A549 (cell line): ENCODE measurements around the gene SPANXN4. TPM values are rescaled to one million over a fixed set of nuclear protein-coding genes. Genes with fewer than 3 reads are reported as not detected.

Experiments used
- ATAC-seq, 2 experiments: fragments of 200-7000 bp in 1 of 2; fragments of >200 bp in 1 of 2; cut with Nextera tagmentation in 1 of 2; cut with Tn5 transposase in 1 of 2; 3 replicates each; pipeline versions ENCODE4 v1.8.0 to v1.9.1; 2018 to 2020; ENCODE audit warnings: mild to moderate bottlenecking in 1 of 2, moderate library complexity in 1 of 2
- CTCF ChIA-PET: fragments of 300-600 bp; sonication (Branson Sonifier 250); formaldehyde crosslinking; extraction: SDS; loops from one replicate; lab custom pipeline; 2021; ENCODE audit warnings: antibody characterized with exemption, inconsistent platforms; lab: Yijun Ruan, JAX
- POLR2A ChIA-PET: fragments of 350-600 bp; formaldehyde crosslinking; extraction: SDS; loops from one replicate; lab custom pipeline; 2021; ENCODE audit warnings: antibody characterized with exemption, inconsistent platforms; lab: Yijun Ruan, JAX
- DNase-seq, 2 experiments: peaks; one replicate each; pipeline versions ENCODE4 v3.0.0 to v3.0.0-alpha.2; 2011 to 2016; ENCODE audit warnings: low read depth in 1 of 2, low spot score in 1 of 2
- FAIRE-seq: peaks from 2 replicates; lab custom pipeline; 2011; peaks lifted over from hg19 to GRCh38; lab: Jason Lieb, UNC
- H3K27ac ChIP-seq, 2 experiments: fragments of >200 bp; sonication (Bioruptor Twin); formaldehyde crosslinking; 3 replicates each; pipeline ENCODE4 v1.5.1; 2016 to 2017
- H3K4me1 ChIP-seq: fragments of >200 bp; sonication (Bioruptor Twin); formaldehyde crosslinking; 3 replicates; pipeline ENCODE4 v1.6.1; 2016
- H3K4me2 ChIP-seq: fragments of >200 bp; sonication (Bioruptor Twin); formaldehyde crosslinking; 3 replicates; pipeline ENCODE4 v1.6.1; 2016
- H3K4me3 ChIP-seq: fragments of >200 bp; sonication (Bioruptor Twin); formaldehyde crosslinking; 3 replicates; pipeline ENCODE4 v1.5.1; 2016
- H3K9me3 ChIP-seq: fragments of >200 bp; sonication (Bioruptor Twin); formaldehyde crosslinking; 3 replicates; pipeline ENCODE4 v1.6.1; 2016
- ATOH8 ChIP-seq: fragments of 250-450 bp; sonication (Bioruptor Pico); IDR thresholded peaks from 2 replicates; pipeline ENCODE4 v1.5.0; 2020; ENCODE audit warnings: low read depth, mild to moderate bottlenecking, moderate library complexity
- BCL3 ChIP-seq: fragments of >200 bp; sonication (Bioruptor Twin); formaldehyde crosslinking; IDR thresholded peaks from 3 replicates; pipeline ENCODE4 v1.6.1; 2016
- CBX8 ChIP-seq: fragments of 200-600 bp; sonication (generic); IDR thresholded peaks from 2 replicates; pipeline ENCODE4 v1.6.1; 2016
- CEBPB ChIP-seq, 2 experiments: fragments of >200 bp in 1 of 2; sonication (Bioruptor Twin) in 1 of 2; formaldehyde crosslinking in 1 of 2; IDR thresholded peaks; 2 replicates each; pipeline ENCODE4 v1.6.1; 2012 to 2016
- CHD2 ChIP-seq: fragments of 150-350 bp; IDR thresholded peaks from 2 replicates; pipeline ENCODE4 v1.6.1; 2014; ENCODE audit warnings: low read length; ENCODE audit not compliant: partially characterized antibody
- EHF ChIP-seq: fragments of 250-450 bp; sonication (Bioruptor Pico); IDR thresholded peaks from 2 replicates; pipeline ENCODE4 v1.5.0; 2020; ENCODE audit warnings: mild to moderate bottlenecking
- ELK1 ChIP-seq: fragments of 150-350 bp; IDR thresholded peaks from 2 replicates; pipeline ENCODE4 v1.6.1; 2014; ENCODE audit warnings: low read depth, mild to moderate bottlenecking, low read length
- FOSL2 ChIP-seq, 2 experiments: fragments of 450-650 bp in 1 of 2; fragments of >200 bp in 1 of 2; sonication (Bioruptor Twin) in 1 of 2; formaldehyde crosslinking; IDR thresholded peaks; 2 replicates each; pipeline versions ENCODE4 v1.5.0 to v1.6.1; 2016 to 2020; ENCODE audit warnings: mild to moderate bottlenecking in 1 of 2, moderate library complexity in 1 of 2
- HMGXB4 ChIP-seq: fragments of 250-450 bp; sonication (Bioruptor Pico); IDR thresholded peaks from 2 replicates; pipeline ENCODE4 v1.5.0; 2021; ENCODE audit warnings: mild to moderate bottlenecking, moderate library complexity, borderline replicate concordance
- MAFK ChIP-seq: fragments of 450-650 bp; IDR thresholded peaks from 2 replicates; pipeline ENCODE4 v1.6.1; 2014; ENCODE audit not compliant: partially characterized antibody
- NFE2L2 ChIP-seq: fragments of 150-350 bp; conservative IDR thresholded peaks from 2 replicates; pipeline ENCODE4 v1.6.1; 2014; ENCODE audit warnings: low read length
- NR3C1 ChIP-seq: fragments of >200 bp; sonication (Bioruptor Twin); formaldehyde crosslinking; IDR thresholded peaks from 3 replicates; pipeline ENCODE4 v1.6.1; 2017
- PBX3 ChIP-seq: IDR thresholded peaks from 2 replicates; pipeline ENCODE4 v1.6.1; 2012
- PHF8 ChIP-seq: fragments of 200-600 bp; sonication (generic); IDR thresholded peaks from 2 replicates; pipeline ENCODE4 v1.6.1; 2016; ENCODE audit warnings: low read depth, mild to moderate bottlenecking, antibody characterized with exemption, moderate library complexity, borderline replicate concordance
- POLR2A ChIP-seq: IDR thresholded peaks from 2 replicates; pipeline ENCODE4 v1.6.1; 2012; ENCODE audit warnings: mild to moderate bottlenecking, low read length
- RAD21 ChIP-seq, 2 experiments: fragments of >200 bp in 1 of 2; sonication (Bioruptor Twin) in 1 of 2; formaldehyde crosslinking in 1 of 2; IDR thresholded peaks in 1 of 2; conservative IDR thresholded peaks in 1 of 2; 2 replicates in 1 of 2; 3 replicates in 1 of 2; pipeline ENCODE4 v1.6.1; 2012 to 2018; ENCODE audit warnings: inconsistent platforms in 1 of 2
- RFX5 ChIP-seq: fragments of 450-650 bp; IDR thresholded peaks from 2 replicates; pipeline ENCODE4 v1.7.1; 2014; ENCODE audit warnings: antibody characterized with exemption, mild to moderate bottlenecking, moderate library complexity
- SMC3 ChIP-seq: fragments of >200 bp; sonication (Bioruptor Twin); formaldehyde crosslinking; IDR thresholded peaks from 3 replicates; pipeline ENCODE4 v1.6.1; 2018; ENCODE audit warnings: inconsistent platforms
- SREBF2 ChIP-seq: fragments of 450-650 bp; IDR thresholded peaks from 2 replicates; pipeline ENCODE4 v1.6.1; 2014; ENCODE audit warnings: mild to moderate bottlenecking, moderate library complexity
- USF2 ChIP-seq: fragments of 450-650 bp; IDR thresholded peaks from 2 replicates; pipeline ENCODE4 v1.6.1; 2014; ENCODE audit warnings: antibody characterized with exemption
- ZFP36 ChIP-seq: fragments of 450-650 bp; IDR thresholded peaks from 2 replicates; pipeline ENCODE4 v1.6.1; 2014; ENCODE audit warnings: borderline replicate concordance; ENCODE audit not compliant: partially characterized antibody
- ZNF302 ChIP-seq: fragments of 250-450 bp; sonication (Bioruptor Pico); IDR thresholded peaks from 2 replicates; pipeline ENCODE4 v1.9.0; 2021; ENCODE audit warnings: inconsistent platforms, mild to moderate bottlenecking, moderate library complexity
- WGBS: methylation state at CpG from one replicate; pipeline ENCODE4 v1.1.6; 2017; ENCODE audit errors: missing lambda C conversion rate; 5-methylcytosine and 5-hydroxymethylcytosine counted together
- polyA plus RNA-seq, 4 experiments: library from polyadenylated mRNA; depleted of rRNA in 3 of 4; stranded (reverse); fragments of >200 nt; fragmentation: RNase III in 1 of 4; extraction: RNeasy Plus Mini Kit Qiagen cat#74134 plus additional on column Dnase treatment in 1 of 4; gene quantifications; 2 replicates in 3 of 4; 3 replicates in 1 of 4; pipeline ENCODE4 v1.2.3, GENCODE V29; 2011 to 2017

Gene SPANXN4
- polyA plus RNA-seq, 2 of the 4 experiments (the other 2 are of a cell fraction): not detected

- H3K4me2 ChIP-seq: no peak overlapping the region
- H3K4me3 ChIP-seq: no peak overlapping the region
- 7% methylated on average over 8 of the region's 8 CpGs for whole genome bisulfite sequencing
- no peak overlapping the region for H3K27ac ChIP-seq
- H3K4me1 ChIP-seq: no peaks in the 10 kb centered on the region
- peak; percentile 77 for FAIRE-seq
- CTCF ChIA-PET: no interaction called here
- no peaks in the 10 kb centered on the region for H3K9me3 ChIP-seq
- ATAC-seq: no peak
- no peak for DNase-seq
- TF ChIP-seq ZFP36: no peak
- no peak for TF ChIP-seq USF2
- TF ChIP-seq ZNF302 (CRISPR knock-in tag): no peak
- no peak for TF ChIP-seq NR3C1
- TF ChIP-seq HMGXB4 (CRISPR knock-in tag): no peak
- TF ChIP-seq POLR2A: no peak
- no peak for TF ChIP-seq CHD2
- no peak for TF ChIP-seq PHF8
- TF ChIP-seq SREBF2: no peak
- TF ChIP-seq EHF (CRISPR knock-in tag): no peak
- no peak for TF ChIP-seq MAFK
- TF ChIP-seq NFE2L2: no peak
- TF ChIP-seq SMC3: no peak
- no peak for TF ChIP-seq BCL3
- no peak for TF ChIP-seq CBX8
- no peak for TF ChIP-seq RFX5
- TF ChIP-seq ELK1: no peak
- TF ChIP-seq FOSL2 (IDR thresholded peaks at IDR 0.05): no peak
- no peak for TF ChIP-seq FOSL2 (CRISPR knock-in tag; IDR thresholded peaks at IDR 0.05)
- TF ChIP-seq, all 56 proteins: peak for 0
- POLR2A ChIA-PET: no interaction called here
These were observed 27.1 kb upstream of the SPANXN4 start for GRCh38 chrX:142998447-142999198.

GRCh38 chrX:142999199-142999701 is 26.5 kb upstream of the SPANXN4 start:
- WGBS: 36% methylated on average over 6 of the region's 6 CpGs
- Histone ChIP-seq H3K4me1 (no peaks in the 10 kb centered on the region), H3K4me2 (no peak overlapping the region), H3K9me3 (no peaks in the 10 kb centered on the region), H3K27ac (no peak overlapping the region), H3K4me3 (no peak overlapping the region)
- ATAC-seq (no peak), DNase-seq (no peak), FAIRE-seq (no peak)
- ChIA-PET POLR2A (no interaction called here), CTCF (no interaction called here)
- 0 out of 4 replicates have a peak, but pooled peaks of 1 of the 2 experiments have one; percentile 13 for TF ChIP-seq CEBPB (IDR thresholded peaks at IDR 0.05)
- TF ChIP-seq EHF (CRISPR knock-in tag): no peak
- TF ChIP-seq RAD21 (conservative IDR thresholded peaks at IDR 0.05 in 1 of 2, IDR thresholded peaks at IDR 0.05 in 1 of 2): no peak
- no peak for TF ChIP-seq PBX3
- TF ChIP-seq ATOH8 (CRISPR knock-in tag): no peak
